AG04450 (cell line): ENCODE results near the gene CYP27A1. TPM values are rescaled to one million over a fixed set of nuclear protein-coding genes. Genes with fewer than 3 reads are reported as not detected.

Experiments
- CTCF ChIA-PET: fragments of 300-600, 350-600 bp; formaldehyde crosslinking; extraction: SDS; loops from one replicate; lab custom pipeline; 2022; ENCODE audit warnings: antibody characterized with exemption, inconsistent platforms; lab: Charles Lee
- POLR2A ChIA-PET: fragments of 350-600 bp; formaldehyde crosslinking; extraction: SDS; loops from one replicate; lab custom pipeline; 2021; ENCODE audit warnings: antibody characterized with exemption, inconsistent platforms; lab: Yijun Ruan, JAX
- DNase-seq: peaks from one replicate; pipeline ENCODE4 v3.0.0-alpha.2; 2011; ENCODE audit warnings: low read depth, low spot score
- H3K27ac ChIP-seq: one replicate; pipeline ENCODE4 v1.5.1; 2012; ENCODE audit warnings: low read depth, low read length, control low read depth
- H3K27me3 ChIP-seq: one replicate; pipeline ENCODE4 v1.6.0; 2012; ENCODE audit warnings: low read length; ENCODE audit not compliant: control insufficient read depth, insufficient read depth
- H3K4me3 ChIP-seq: 2 replicates; pipeline ENCODE4 v1.5.1; 2011; ENCODE audit warnings: mild to moderate bottlenecking, low read depth, low read length, control low read depth
- H3K9me3 ChIP-seq: 2 replicates; pipeline ENCODE4 v1.5.1; 2012; ENCODE audit warnings: low read length; ENCODE audit not compliant: control insufficient read depth, insufficient read depth
- CTCF ChIP-seq: IDR thresholded peaks from 2 replicates; pipeline ENCODE4 v1.5.1; 2011; ENCODE audit warnings: low read depth, low read length, control low read depth, inconsistent platforms
- polyA plus RNA-seq: library from polyadenylated mRNA; depleted of rRNA; stranded (reverse); fragments of >200 nt; gene quantifications from 2 replicates; pipeline ENCODE4 v1.2.3, GENCODE V29; 2011

The CYP27A1 gene
- polyA plus RNA-seq, 1 experiment = 25.6 TPM

GRCh38 chr2:218819093-218819492 lies 37.1 kb downstream of the CYP27A1 start:
- Histone ChIP-seq H3K27ac (no peak overlapping the region), H3K27me3 (peaks cover 16% of the 10 kb centered on the region), H3K4me3 (no peak overlapping the region), H3K9me3 (no peaks in the 10 kb centered on the region; the same call in 1 of the 2 replicates)
- ChIA-PET POLR2A (no interaction called here), CTCF (interaction anchor here (0.6 kb wide), 1 partner anchor 10 kb away, joined by 3 read pairs; no protein-coding TSS in a partner anchor)
- TF ChIP-seq CTCF = no peak
- DNase-seq = no peak

- Histone ChIP-seq H3K27ac (no peak overlapping the region), H3K27me3 (peaks cover 16% of the 10 kb centered on the region), H3K9me3 (no peaks in the 10 kb centered on the region; the same call in 1 of the 2 replicates), H3K4me3 (no peak overlapping the region)
- no peak for DNase-seq
- ChIA-PET POLR2A (no interaction called here), CTCF (interaction anchor here (1.4 kb wide), 2 partner anchors 110 to 134 kb away, joined by 3 to 4 read pairs; partner anchors contain the start of gene TTLL4)
- TF ChIP-seq CTCF = no peak
These were observed 38.9 kb downstream of the CYP27A1 start for GRCh38 chr2:218820746-218821369.

DNA sequence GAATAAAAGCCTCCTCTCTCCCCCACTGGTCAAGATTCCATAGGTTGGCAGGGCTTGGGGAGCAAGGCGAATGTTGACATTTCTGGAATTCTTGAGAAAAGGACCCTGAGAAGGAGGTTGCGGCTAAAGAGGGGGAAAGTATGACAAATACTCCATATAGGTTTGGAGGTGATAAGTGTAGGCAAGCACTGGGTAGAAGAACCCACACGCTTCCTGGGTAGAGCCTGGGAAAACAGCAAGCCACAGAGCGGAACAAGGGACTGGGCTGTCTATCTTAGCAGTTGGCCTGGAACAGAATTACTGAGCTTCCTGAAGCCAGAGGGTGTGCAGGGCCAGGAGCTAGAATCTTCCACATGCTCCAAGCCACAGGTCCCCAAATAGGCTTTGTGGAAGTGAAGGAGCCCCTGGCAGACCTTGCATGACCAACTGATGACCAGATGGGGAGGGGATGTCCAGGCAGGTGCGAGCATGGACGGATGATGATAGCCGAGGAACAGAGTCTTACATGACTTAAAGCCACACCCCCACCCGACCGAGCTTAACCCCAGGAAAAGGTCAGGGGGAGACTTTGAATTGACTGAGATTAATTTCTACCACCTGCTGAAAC lies 39.8 kb downstream of the CYP27A1 start:
- no peak overlapping the region for H3K27ac ChIP-seq
- H3K9me3 ChIP-seq = no peaks in the 10 kb centered on the region; the same call in 1 of the 2 replicates
- no peak for DNase-seq
- TF ChIP-seq CTCF = no peak
- ChIA-PET POLR2A (no interaction called here), CTCF (interaction anchor here (1.4 kb wide), 1 partner anchor 111 kb away, joined by 4 read pairs; the partner anchor contains the start of gene TTLL4)
- H3K27me3 ChIP-seq = peaks cover 19% of the 10 kb centered on the region
- no peak overlapping the region for H3K4me3 ChIP-seq

DNA sequence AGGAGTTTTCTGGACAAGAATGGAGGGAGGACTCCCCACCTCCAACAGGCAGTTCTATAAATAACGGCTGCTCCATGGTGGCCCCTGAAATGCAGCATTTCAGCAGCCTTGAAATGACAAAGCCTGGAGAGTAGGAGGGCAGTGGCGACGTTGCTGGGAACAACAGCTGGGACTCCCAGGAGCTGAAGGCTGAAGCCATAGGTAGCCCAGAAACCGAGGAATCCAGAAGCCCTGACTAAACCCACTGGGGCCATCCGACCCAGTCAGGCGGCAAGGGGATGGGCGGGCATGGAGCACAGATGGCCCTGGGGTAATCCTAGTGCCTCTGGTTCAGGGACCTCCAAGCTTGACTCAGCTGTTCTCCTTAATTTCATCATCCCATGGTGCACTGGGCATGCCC lies 40.7 kb downstream of the CYP27A1 start:
- Histone ChIP-seq H3K27me3 (peaks cover 25% of the 10 kb centered on the region), H3K4me3 (no peak overlapping the region)

More for the DNA sequence above, 40.7 kb downstream of the CYP27A1 start:
- H3K27ac ChIP-seq = no peak overlapping the region
- DNase-seq = no peak
- H3K9me3 ChIP-seq = no peaks in the 10 kb centered on the region; the same call in 1 of the 2 replicates
- ChIA-PET CTCF (interaction anchor here (1.0 kb wide), 1 partner anchor 112 kb away, joined by 3 read pairs; the partner anchor contains the start of gene TTLL4), POLR2A (no interaction called here)
- no peak for TF ChIP-seq CTCF
